ENCODE data around the gene RNF222.

RNF222 gene

GRCh38 chr17:8442310-8442709 lies 44.7 kb upstream of the RNF222 start:
- ATAC-seq (ENCODE audit: insufficient read depth, low read depth) (no peak), DNase-seq (no peak)
- Histone ChIP-seq H2AFZ (ENCODE audit: low read depth, low read length) (no peak overlapping the region), H3K4me2 (ENCODE audit: insufficient read depth, low read length) (no peak overlapping the region), H4K20me1 (ENCODE audit: insufficient read depth, low read length) (peaks cover 16% of the 10 kb centered on the region; the same call in 1 of the 2 replicates), H3K9me3 (ENCODE audit: insufficient read depth, low read length, severe bottlenecking) (no peaks in the 10 kb centered on the region), H3K79me2 (ENCODE audit: insufficient read depth, low read length) (peaks cover 64% of the 10 kb centered on the region), H3K27ac (ENCODE audit: low read length) (no peak overlapping the region), H3K27me3 (ENCODE audit: insufficient read depth, low read length, poor library complexity) (no peaks in the 10 kb centered on the region), H3K36me3 (ENCODE audit: insufficient read depth, low read length) (peaks cover 49% of the 10 kb centered on the region), H3K4me3 (ENCODE audit: low read depth in 1 of 2, low read length in 2 of 2) (no peak overlapping the region), H3K9ac (ENCODE audit: low read depth, low read length) (no peak overlapping the region), H3K4me1 (ENCODE audit: insufficient read depth, low read length) (peaks cover 12% of the 10 kb centered on the region)
- TF ChIP-seq CTCF (IDR thresholded peaks at IDR 0.05; ENCODE audit: borderline replicate concordance, extremely low read depth, low read length, poor library complexity, severe bottlenecking) (no peak), EZH2 (IDR thresholded peaks at IDR 0.05; ENCODE audit: borderline replicate concordance, low read depth, low read length, severe bottlenecking) (no peak)

GRCh38 chr17:8441690-8442089 lies 44.1 kb upstream of the RNF222 start:
- H3K4me2 ChIP-seq (ENCODE audit: insufficient read depth, low read length) = no peak overlapping the region
- H3K27ac ChIP-seq (ENCODE audit: low read length) = no peak overlapping the region
- H3K9ac ChIP-seq (ENCODE audit: low read depth, low read length) = no peak overlapping the region
- H3K9me3 ChIP-seq (ENCODE audit: insufficient read depth, low read length, severe bottlenecking) = no peaks in the 10 kb centered on the region
- no peak overlapping the region for H3K4me3 ChIP-seq (ENCODE audit: low read depth in 1 of 2, low read length in 2 of 2)
- ATAC-seq (ENCODE audit: insufficient read depth, low read depth) (no peak), DNase-seq (no peak)
- H3K4me1 ChIP-seq (ENCODE audit: insufficient read depth, low read length) = peaks cover 19% of the 10 kb centered on the region
- TF ChIP-seq EZH2 (IDR thresholded peaks at IDR 0.05; ENCODE audit: borderline replicate concordance, low read depth, low read length, severe bottlenecking) (no peak), CTCF (IDR thresholded peaks at IDR 0.05; ENCODE audit: borderline replicate concordance, extremely low read depth, low read length, poor library complexity, severe bottlenecking) (no peak)
- peaks cover 19% of the 10 kb centered on the region; the same call in 1 of the 2 replicates for H4K20me1 ChIP-seq (ENCODE audit: insufficient read depth, low read length)
- no peak overlapping the region for H2AFZ ChIP-seq (ENCODE audit: low read depth, low read length)
- peaks cover 70% of the 10 kb centered on the region for H3K79me2 ChIP-seq (ENCODE audit: insufficient read depth, low read length)
- peaks cover 42% of the 10 kb centered on the region for H3K36me3 ChIP-seq (ENCODE audit: insufficient read depth, low read length)
- no peaks in the 10 kb centered on the region for H3K27me3 ChIP-seq (ENCODE audit: insufficient read depth, low read length, poor library complexity)

DNA sequence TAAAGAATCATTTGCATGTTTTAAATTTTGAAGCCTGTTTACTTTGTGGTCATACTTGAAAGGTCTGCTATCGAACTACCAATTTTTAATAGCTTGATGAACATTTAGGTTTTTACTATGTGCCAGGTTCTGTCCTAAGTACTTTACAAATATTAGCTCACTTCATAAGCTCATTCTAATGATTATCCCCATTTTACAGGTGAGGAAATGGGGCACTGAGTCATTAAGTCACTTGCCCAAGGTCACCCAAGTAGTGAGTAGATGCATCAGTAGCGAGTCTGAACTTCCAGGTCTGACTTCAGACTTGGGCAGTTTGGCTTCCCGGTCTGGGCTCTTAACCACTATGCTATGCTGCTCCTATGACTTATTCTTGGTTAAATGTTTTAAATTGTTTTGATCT lies 42.1 kb upstream of the RNF222 start:
- Histone ChIP-seq H3K36me3 (ENCODE audit: insufficient read depth, low read length) (peaks cover 28% of the 10 kb centered on the region), H3K4me1 (ENCODE audit: insufficient read depth, low read length) (peaks cover 25% of the 10 kb centered on the region), H3K79me2 (ENCODE audit: insufficient read depth, low read length) (peaks cover 79% of the 10 kb centered on the region), H3K9ac (ENCODE audit: low read depth, low read length) (no peak overlapping the region), H3K4me2 (ENCODE audit: insufficient read depth, low read length) (no peak overlapping the region), H3K27me3 (ENCODE audit: insufficient read depth, low read length, poor library complexity) (no peaks in the 10 kb centered on the region), H3K9me3 (ENCODE audit: insufficient read depth, low read length, severe bottlenecking) (no peaks in the 10 kb centered on the region), H3K4me3 (ENCODE audit: low read depth in 1 of 2, low read length in 2 of 2) (no peak overlapping the region), H2AFZ (ENCODE audit: low read depth, low read length) (no peak overlapping the region), H4K20me1 (ENCODE audit: insufficient read depth, low read length) (peaks cover 25% of the 10 kb centered on the region; the same call in 1 of the 2 replicates), H3K27ac (ENCODE audit: low read length) (no peak overlapping the region)
- TF ChIP-seq EZH2 (IDR thresholded peaks at IDR 0.05; ENCODE audit: borderline replicate concordance, low read depth, low read length, severe bottlenecking) = no peak
- TF ChIP-seq CTCF (IDR thresholded peaks at IDR 0.05; ENCODE audit: borderline replicate concordance, extremely low read depth, low read length, poor library complexity, severe bottlenecking) = no peak
- DNase-seq (no peak), ATAC-seq (ENCODE audit: insufficient read depth, low read depth) (no peak)

DNA sequence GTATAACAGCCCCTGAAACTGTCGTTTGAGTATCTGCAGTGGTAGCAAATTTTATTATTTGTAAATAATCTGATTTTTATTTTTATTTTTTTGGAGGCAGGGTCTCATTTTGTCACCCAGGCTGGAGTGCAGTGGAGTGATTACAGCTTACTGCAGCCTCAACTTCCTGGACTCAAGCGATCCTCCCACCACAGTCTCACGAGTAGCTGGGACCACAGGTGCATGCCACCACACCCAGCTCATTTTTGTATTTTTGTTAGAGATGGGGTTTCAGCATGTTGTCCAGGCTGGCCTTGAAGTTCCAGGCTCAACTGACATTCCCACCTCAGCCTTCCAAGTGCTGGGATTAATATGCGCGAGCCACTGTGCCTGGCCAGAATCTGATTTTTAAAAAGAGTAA lies 40.8 kb upstream of the RNF222 start:
- H3K27ac ChIP-seq (ENCODE audit: low read length) = no peak overlapping the region
- peaks cover 25% of the 10 kb centered on the region for H3K4me1 ChIP-seq (ENCODE audit: insufficient read depth, low read length)
- ATAC-seq (ENCODE audit: insufficient read depth, low read depth) (no peak), DNase-seq (no peak)
- no peaks in the 10 kb centered on the region for H3K27me3 ChIP-seq (ENCODE audit: insufficient read depth, low read length, poor library complexity)
- peaks cover 74% of the 10 kb centered on the region for H3K79me2 ChIP-seq (ENCODE audit: insufficient read depth, low read length)
- H3K9ac ChIP-seq (ENCODE audit: low read depth, low read length) = no peak overlapping the region
- no peak overlapping the region for H3K4me3 ChIP-seq (ENCODE audit: low read depth in 1 of 2, low read length in 2 of 2)
- H2AFZ ChIP-seq (ENCODE audit: low read depth, low read length) = no peak overlapping the region
- peaks cover 20% of the 10 kb centered on the region; the same call in 1 of the 2 replicates for H4K20me1 ChIP-seq (ENCODE audit: insufficient read depth, low read length)
- H3K9me3 ChIP-seq (ENCODE audit: insufficient read depth, low read length, severe bottlenecking) = no peaks in the 10 kb centered on the region
- TF ChIP-seq CTCF (IDR thresholded peaks at IDR 0.05; ENCODE audit: borderline replicate concordance, extremely low read depth, low read length, poor library complexity, severe bottlenecking) (no peak), EZH2 (IDR thresholded peaks at IDR 0.05; ENCODE audit: borderline replicate concordance, low read depth, low read length, severe bottlenecking) (no peak)
- H3K36me3 ChIP-seq (ENCODE audit: insufficient read depth, low read length) = peaks cover 16% of the 10 kb centered on the region; the same call in 1 of the 2 replicates
- no peak overlapping the region for H3K4me2 ChIP-seq (ENCODE audit: insufficient read depth, low read length)
